Ramos (cell line): Measurements from ENCODE around the gene PTPRN2.
"Not testable (repeated sequence)": the region's sequence is repeated elsewhere in the genome, so short reads cannot be mapped to it uniquely, and the experiment has no call there.

ENCODE experiments used
- in situ Hi-C: fragments of 300-500 bp; cut with MboI; formaldehyde crosslinking; loops from one replicate; pipeline ENCODE4 v1.14.3; 2022; ENCODE audit warnings: low sequenced_read_pairs; ENCODE audit not compliant: unreplicated experiment

The PTPRN2 gene

DNA sequence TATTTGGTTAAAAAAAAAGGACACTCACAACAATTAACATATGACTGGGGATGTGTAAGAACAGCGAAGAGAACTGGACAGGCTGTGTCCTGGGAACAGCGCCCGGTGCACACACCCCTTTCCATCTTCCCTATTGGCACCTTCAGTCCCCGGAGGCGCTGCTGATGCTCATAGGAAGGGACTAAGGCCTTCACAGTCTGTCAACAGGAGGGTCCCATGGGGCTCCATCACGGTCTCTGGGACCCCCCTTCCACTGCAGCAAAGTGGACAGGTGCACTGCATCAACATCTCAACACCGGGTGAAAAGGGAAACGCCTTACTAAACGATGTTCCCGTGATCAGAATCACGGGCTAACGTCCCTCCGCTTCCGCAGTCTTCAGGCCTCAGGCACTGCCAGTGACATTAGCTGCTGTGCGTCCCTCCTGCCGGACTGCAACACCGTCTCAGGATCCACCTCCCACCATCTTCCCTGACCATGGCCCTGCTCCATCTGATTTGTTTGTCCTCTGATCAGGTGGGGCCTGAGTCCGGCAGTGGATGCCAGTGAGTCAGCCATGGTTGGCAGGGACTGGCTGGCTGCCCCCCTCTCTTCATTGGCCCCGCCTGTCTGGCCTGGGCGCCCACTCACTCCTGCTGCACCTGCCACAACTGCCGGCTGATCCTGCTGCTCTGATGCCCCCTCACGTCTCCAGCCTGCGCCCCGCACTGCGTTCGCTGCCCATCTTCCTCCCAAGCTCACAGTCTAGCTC is 636.1 kb downstream of the PTPRN2 start:
- in situ Hi-C loops: no loop called here

DNA sequence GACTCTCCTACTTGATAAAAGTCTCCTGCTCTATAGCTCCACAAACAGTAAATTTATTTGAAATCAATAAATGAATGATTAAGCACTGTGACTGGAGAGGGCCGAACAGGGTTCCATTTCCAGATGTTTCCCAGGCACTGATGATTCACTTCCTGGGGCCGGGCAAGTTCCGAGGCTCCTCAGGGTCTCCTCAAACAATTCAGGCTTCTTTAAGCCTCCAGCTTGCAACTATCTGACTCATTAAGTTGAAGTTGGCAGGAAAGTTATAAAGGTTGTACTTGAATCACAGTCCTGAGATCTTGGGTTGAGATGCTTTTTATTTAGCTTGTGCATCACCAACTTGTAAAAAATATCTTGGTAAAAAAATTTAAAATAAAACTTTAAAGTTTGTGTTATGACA is 637.9 kb downstream of the PTPRN2 start:
- in situ Hi-C loops: no loop called here

DNA sequence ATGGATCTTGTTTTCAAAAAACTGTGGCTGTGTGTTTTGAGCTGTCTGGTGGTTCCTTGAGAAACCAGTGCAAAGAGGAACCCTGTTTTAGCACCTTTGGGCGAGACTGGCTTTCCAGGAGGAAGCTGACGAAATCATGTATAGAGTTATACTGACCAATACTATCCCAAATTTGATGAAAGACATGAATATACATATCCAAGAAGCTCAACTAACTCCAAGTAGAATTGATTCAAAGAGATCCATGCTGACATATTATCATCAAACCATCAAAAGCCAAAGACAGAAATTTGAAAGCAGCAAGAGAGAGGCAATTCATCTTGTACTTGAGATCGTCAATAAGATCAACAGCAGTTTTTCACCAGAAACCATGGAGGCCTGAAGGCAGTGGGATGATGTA is 640.1 kb downstream of the PTPRN2 start:
- in situ Hi-C loops: no loop called here

DNA sequence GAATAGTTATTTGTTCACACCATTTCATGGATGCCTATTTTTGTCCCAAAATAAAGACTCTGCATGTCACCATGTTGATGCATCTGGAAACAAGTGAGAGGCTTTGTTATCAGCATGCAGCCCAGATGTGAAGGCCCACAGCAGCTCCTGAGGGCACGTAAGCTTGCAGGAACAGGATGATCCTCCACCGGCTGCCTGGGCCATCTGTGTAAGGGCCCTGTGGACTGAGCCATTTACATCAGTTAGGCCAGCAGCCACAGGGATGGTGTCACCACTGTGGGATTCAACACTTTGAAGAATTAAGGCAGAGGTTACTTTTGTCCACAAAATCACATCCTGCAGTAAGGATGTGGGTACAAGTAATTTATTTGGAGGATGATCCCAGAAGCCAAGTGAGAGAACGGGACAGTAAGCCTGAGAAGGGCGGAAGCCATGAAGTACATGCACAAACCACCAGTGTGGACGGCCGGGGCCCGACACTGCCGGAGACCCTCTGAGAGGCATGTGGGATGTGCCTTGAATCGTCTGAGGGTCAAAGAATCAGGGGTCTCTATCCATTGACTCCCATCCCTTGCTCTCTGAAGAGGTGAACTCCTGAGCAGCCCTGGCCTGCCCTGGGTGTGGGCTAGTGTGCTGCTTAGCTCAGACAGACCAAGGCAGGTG is 641.1 kb downstream of the PTPRN2 start:
- in situ Hi-C loops: no loop called here

DNA sequence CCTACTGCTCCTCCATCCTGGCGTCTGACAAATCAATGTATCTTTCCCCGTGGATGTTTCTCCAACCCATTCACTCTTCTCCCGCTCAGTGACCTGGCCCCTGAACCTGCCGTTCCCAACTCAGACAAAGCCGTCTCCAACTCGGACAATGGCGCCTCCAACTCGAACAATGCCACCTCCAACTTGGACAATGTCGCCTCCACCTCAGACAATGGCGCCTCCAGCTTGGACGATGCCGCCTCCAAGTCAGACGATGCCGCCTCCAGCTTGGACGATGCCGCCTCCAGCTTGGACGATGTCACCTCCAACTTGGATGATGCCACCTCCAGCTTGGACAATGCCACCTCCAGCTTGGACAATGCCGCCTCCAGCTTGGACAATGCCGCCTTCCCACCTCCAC is 642.2 kb downstream of the PTPRN2 start:
- in situ Hi-C loops: no loop called here

DNA sequence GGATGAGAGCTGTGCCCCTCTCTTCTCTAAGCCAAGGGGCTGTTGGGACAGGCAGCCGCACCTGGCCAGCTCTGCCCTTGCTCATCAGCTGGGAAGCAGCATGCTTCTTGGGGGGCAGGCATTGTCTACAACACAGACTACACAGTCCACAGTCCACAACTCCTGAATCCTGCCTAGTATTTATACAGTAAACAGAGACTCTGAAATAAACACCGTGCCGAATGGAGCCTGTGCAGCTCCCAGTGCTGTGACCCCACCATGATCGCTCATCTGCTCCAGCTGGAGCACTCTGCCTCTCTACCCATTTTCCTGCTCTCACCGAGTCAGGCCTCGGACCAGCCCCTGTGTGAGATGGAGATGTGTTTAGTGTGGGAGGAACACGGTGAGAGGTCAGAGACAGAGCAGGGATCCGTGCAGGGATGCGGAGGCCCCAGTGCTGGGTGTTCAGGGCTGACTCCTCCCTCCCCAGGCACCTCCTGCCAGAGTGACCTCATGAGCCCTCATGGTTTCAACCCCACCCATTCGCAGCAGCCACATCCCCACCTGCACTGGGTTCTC is 642.8 kb downstream of the PTPRN2 start:
- in situ Hi-C loops: no loop called here

DNA sequence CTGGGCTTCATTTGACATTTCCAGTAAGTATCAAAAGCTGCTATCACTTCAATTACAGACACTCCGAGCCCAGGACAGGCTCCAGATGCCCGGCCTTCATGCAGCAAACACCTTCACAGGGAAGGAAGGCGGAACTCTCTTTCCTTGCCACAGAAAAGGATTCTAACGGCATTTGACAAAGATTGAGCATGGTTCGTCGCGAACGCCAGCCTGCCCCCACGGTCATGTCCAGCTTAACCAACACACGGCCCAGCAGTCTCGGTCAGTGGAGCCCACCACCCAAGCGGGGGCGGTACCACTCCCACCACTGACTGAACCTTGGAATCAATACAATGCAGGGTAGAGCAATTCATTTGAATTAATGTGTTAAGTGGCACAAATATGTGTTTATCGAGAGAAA is 643.6 kb downstream of the PTPRN2 start:
- in situ Hi-C loops: no loop called here

DNA sequence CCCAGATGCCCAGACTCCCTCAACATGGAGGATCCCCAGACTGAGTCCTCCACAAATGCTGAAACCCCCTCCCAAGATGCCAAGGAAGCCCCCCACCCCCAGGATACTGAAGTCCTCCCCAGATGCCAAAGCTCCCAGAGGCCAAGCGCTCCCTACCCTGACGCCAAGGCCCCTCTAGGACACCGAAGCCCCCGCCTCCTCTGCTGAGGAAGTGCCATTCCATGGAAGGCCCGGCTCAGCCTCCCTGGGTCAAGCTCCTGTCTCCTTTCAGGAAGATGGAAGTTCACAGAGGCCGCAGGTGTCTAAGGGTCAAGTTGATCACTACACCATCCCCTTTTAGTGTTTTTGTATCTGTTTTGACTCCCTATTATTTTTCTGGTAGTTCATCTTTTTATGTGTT is 644.1 kb downstream of the PTPRN2 start:
- in situ Hi-C loops: no loop called here

DNA sequence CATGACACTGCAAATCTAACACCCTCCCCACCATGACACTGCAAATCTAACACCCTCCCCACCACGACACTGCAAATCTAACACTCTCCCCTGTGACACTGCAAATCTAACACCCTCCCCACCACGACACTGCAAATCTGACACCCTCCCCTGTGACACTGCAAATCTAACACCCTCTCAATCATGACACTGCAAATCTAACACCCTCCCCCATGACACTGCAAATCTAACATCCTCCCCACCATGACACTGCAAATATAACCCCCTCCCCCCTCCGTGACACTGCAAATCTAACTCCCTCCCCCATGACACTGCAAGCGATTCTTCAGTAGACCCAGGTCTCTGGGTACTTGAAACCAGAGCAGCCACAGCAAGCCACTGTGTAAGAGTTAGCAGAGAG is 646.4 kb downstream of the PTPRN2 start:
- in situ Hi-C loops: no loop called here

DNA sequence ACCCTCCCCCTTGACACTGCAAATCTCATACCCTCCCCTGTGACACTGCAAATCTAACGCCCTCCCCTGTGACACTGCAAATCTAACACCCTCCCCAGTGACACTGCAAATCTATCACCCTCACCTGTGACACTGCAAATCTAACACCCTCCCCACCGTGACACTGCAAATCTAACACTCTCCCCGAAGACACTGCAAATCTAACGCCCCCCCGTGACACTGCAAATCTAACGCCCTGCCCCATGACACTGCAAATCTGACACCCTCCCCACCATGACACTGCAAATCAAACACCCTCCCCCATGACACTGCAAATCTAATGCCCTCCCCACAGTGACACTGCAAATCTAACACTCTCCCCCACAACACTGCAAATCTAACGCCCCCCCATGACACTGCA is 647.1 kb downstream of the PTPRN2 start:
- in situ Hi-C loops: no loop called here

DNA sequence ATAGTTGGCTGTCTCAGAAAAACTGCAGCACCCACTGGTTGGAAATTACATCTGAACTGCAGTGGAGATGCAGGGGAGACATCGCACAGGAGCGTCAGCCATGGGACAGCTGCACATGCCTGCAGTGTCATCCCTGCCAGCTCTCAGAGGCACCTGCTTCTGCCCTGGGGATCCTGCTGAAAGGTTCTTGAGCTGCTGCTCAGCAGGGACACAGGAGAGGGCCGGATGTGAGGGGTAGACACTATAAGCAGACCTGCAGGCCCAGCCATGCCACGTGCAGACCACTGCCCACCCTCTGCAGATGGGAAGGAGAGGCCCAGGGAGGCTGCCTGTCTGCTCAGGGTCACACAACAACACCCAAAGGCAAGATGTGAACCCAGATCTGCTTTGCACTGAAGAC is 649.4 kb downstream of the PTPRN2 start:
- in situ Hi-C loops: no loop called here

DNA sequence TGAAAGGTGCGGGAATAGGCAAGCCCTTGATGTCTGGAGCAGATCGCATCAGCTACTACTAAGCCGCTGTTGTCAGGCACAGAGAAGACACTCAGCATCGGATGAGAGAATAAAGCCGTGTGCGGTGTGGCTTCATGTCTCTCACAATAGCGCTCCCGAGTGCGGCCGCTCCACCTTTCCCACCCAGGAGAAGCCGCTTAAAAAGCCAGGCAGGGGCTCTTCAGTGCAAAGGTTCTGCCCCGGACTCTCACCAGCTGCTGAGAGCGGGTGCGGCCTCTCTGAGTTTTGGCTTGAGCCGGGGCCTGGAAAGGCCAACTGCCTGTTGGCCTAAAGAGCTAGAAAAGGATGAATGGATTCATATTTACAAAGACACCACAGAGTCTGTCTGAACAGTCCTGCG is 650.2 kb downstream of the PTPRN2 start:
- in situ Hi-C loops: no loop called here

DNA sequence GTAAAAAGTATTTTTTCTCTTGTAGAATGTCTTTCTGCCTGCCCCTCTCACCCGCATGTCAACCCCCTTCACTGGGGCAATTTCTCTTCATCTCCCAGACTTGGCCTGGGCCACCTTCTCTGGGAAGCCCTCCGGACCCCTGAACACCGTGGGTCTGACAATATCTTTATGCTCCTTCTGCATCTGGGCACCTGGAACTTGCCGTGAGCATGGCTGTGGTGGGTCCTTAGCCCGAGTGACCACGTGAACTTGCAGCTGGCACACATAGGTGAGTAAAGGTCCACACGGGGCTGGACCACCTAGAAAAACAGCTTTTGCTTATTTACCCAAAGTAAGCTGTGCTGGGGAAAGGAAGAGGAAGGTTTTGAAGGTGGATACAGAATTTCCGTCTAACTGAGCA is 650.6 kb downstream of the PTPRN2 start:
- in situ Hi-C loops: no loop called here

DNA sequence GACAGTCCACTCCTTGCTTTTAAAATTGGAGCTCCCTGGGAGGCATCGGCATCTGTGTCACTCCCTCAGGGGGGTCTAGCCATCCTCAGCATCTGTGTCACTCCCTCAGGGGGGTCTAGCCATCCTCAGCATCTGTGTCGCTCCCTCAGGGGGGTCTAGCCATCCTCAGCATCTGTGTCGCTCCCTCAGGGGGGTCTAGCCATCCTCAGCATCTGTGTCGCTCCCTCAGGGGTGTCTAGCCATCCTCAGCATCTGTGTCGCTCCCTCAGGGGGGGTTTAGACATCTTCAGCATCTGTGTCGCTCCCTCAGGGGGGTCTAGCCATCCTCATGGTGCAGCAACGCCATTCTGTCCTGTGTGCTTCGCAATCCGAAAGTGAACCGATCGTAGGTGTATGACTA is 651.9 kb downstream of the PTPRN2 start:
- in situ Hi-C loops: not testable (repeated sequence)

DNA sequence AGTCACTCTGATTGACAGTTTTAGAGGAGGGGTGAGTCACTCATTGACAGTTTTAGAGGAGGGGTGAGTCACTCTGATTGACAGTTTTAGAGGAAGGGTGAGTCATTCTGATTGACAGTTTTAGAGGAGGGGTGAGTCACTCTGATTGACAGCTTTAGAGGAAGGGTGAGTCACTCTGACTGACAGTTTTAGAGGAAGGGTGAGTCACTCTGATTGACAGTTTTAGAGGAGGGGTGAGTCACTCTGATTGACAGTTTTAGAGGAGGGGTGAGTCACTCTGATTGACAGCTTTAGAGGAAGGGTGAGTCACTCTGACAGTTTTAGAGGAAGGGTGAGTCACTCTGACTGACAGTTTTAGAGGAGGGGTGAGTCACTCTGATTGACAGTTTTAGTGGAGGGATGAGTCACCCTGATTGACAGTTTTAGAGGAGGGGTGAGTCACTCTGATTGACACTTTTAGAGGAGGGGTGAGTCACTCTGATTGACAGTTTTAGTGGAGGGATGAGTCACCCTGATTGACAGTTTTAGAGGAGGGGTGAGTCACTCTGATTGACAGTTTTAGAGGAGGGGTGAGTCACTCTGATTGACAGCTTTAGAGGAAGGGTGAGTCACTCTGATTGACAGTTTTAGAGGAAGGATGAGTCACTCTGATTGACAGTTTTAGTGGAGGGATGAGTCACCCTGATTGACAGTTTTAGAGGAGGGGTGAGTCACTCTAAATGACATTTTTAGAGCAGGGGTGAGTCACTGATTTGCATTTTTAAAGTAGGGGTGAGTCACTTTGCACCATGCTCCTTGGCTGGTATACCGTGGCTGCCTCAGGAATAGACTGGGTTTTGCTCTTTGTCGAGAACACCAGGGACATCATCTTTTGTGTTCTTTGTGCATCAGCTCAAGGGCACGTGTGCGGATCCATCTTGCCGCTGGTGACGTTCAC is 654.1 kb downstream of the PTPRN2 start:
- in situ Hi-C loops: not testable (repeated sequence)

DNA sequence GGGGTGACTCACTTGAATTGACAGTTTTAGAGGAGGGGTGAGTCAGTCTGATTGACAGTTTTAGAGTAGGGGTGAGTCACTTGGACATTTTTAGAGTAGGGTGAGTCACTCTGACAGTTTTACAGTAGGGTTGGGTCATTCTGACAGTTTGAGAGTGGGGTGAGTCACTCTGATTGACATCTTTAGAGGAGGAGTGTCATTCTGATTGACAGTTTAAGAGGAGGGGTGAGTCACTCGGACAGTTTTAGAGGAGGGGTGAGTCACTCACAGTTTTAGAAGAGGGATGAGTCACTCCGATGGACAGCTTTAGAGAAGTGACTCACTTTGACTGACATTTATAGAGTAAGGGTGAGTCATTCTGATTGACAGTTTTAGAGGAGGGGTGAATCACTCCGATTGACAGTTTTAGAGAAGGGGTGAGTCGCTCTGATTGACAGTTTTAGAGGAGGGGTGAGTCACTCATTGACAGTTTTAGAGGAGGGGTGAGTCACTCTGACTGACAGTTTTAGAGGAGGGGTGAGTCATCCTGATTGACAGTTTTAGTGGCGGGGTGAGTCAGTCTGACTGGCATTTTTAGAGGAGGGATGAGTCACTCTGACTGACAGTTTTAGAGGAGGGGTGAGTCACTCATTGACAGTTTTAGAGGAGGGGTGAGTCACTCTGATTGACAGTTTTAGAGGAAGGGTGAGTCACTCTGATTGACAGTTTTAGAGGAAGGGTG is 655.0 kb downstream of the PTPRN2 start:
- in situ Hi-C loops: no loop called here

DNA sequence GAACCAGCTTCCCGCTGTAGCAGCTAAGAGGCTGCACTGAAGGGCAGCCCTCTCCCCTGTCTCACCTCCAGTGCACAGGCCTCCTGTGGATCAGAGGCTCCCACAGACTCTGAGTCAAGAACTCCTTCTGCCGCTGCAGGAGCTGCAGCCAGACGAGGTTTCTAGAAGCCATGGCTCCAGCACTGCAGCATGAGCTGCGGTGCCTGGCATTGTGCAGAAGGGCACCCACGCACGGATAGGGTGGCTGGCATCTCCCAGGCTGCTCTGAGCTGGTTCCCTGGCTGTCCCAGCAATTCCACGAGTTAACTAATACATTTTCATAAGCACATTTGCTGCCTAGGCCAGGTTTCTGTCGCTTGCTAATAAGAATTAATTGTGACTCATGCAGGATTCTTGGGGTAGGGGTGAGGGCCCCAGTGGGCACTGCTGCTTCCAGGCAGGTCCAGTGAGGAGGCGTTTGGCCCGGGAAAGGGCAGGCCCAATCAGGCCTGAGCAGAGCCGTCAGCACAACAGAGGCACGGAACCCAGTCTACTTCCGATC is 656.6 kb downstream of the PTPRN2 start:
- in situ Hi-C loops: no loop called here

DNA sequence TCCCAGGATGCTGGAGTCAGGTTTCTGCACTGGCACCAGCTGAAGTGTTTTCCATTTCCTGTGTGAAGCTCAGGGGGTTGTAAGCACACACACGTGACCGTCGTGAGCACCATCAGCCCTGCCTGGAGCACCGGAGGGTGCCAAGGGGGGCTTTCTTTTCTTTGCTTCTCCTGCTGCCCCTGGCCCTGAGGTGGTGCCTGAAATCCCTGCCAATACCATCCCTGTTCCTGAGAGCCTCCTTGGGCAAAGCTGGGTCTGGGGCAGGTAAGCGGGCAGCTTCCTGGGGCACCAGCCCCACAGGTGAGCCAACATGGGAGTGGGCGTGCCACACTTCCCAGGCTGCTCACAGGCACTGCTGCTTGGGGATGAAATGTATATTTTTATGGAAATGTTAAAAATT is 657.2 kb downstream of the PTPRN2 start:
- in situ Hi-C loops: no loop called here

DNA sequence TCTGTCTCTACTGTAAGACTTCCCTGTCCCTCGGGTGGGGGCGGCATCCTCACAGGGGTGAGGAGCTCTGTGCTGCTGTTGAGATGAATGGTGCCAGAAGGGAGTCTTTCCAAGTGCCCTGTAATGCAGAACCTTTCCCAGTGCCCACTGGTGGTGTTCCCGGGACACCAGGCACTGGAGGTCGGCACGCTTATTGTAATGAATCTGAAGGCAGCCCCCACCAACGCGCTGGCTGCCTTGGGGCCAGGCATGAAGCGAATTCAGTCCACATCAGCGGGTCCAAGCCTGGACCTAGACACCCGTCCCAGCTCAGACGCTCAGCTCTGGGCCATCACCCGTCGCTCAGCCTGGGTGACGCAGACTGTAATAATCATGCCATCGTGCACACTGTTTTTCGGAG is 658.0 kb downstream of the PTPRN2 start:
- in situ Hi-C loops: no loop called here
